ENCODE data around the gene CSH2. TPM values are rescaled to one million over a fixed set of nuclear protein-coding genes. Genes with fewer than 3 reads are reported as not detected.

The CSH2 gene
- total RNA-seq, 4 donors from 2014 or later = not detected

DNA sequence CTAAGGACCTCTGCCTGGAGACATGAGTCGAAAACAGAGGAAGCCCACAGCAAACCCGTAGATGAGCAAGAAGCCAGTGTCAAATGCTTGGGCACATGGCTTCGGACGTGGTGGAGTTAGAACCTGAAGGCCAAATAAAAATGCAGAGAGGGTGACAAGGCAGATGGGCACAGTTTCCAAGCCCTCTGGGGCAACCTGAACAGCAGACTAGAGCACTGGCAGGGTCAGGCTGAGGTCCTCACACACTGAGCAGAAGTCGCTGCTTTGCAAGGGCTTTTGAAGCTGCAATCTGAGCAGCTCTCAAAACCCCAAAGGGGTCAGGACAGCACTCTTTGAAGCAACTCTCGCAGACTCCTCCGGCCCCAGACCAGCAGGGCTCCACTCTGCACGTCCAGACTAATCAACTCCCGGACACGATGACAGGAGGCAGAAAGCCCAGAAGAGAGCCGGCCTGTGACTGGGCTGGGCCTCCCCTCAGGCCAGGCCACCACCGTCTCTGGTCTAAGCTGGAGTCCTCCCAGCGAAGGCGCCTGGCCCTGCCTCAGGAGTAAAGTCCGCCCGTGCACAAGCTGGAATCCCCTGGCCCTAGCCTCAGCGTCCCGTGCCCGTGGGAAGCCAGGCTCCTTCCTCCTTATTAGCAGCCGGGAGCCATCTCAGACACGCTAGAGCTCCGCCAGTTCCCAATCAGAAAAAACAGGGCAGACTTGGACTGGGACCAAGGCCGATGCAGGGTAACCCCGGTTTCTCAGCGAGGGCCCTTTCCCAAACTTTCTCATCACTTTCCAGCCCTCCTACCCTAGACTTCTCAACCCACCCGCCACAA is 31.9 kb downstream of the CSH2 start:
- Histone ChIP-seq H3K4me1 (peaks cover 8 to 62% (median 46%) of the 10 kb centered on the region in 4 donors), H3K36me3 (peaks cover 0 to 10% (median 0%) of the 10 kb centered on the region in 3 donors), H3K4me3 (peak overlapping the region; percentile 78 to 95 (median 88)), H3K27me3 (no peaks in the 10 kb centered on the region), H3K9me3 (no peaks in the 10 kb centered on the region), H3K27ac (peak overlapping the region; percentile 89 to 98 (median 94))
- WGBS, 2 donors = 2 to 5% methylated on average over 19 to 20 of the region's 26 CpGs
- peak in 1 of 2 donors; percentile 54 for DNase-seq (ENCODE audit: low spot score in 2 of 2)
- TF ChIP-seq, protein P1, sequence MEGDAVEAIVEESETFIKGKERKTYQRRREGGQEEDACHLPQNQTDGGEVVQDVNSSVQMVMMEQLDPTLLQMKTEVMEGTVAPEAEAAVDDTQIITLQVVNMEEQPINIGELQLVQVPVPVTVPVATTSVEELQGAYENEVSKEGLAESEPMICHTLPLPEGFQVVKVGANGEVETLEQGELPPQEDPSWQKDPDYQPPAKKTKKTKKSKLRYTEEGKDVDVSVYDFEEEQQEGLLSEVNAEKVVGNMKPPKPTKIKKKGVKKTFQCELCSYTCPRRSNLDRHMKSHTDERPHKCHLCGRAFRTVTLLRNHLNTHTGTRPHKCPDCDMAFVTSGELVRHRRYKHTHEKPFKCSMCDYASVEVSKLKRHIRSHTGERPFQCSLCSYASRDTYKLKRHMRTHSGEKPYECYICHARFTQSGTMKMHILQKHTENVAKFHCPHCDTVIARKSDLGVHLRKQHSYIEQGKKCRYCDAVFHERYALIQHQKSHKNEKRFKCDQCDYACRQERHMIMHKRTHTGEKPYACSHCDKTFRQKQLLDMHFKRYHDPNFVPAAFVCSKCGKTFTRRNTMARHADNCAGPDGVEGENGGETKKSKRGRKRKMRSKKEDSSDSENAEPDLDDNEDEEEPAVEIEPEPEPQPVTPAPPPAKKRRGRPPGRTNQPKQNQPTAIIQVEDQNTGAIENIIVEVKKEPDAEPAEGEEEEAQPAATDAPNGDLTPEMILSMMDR (IDR thresholded peaks at IDR 0.05) = no peak
- no peak for TF ChIP-seq POLR2A (IDR thresholded peaks at IDR 0.05)
- TF ChIP-seq EP300 (IDR thresholded peaks at IDR 0.05) = no peak

DNA sequence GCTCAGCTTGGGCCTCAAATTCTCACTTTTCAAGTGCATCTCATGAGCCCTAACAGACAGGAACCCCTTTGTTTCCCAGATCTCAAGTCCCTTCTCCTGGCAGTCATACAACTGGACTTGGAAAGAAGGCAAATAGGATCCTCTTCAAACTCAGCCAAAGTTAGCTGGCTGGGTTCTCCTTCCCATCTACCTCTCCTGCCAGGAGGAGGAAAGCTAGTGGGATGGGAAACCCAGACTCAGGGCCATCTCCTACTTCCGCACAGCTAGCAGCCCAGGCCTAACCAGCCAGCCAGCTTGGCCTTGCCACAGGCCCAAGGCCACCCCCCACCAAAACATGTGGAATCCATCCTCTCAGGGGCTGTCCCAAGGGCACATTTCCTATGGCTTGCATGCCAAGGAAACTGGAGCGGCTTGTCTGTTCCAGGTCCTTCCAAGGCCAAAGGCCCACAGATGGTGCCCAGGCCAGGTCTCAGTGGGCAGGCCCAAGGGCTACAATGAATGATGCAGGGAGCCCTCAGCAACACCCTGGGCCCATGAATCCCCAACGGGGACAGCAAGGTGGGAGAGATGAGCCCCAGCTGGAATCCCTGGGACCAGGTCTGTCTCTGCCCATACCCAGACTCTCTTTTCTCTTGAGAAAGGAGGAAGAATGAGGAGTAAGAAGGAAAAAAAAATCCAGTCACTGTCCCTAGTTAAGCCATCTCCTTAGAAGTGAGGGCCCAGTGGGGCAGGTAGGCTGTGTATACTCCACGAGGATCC is 32.7 kb downstream of the CSH2 start:
- Histone ChIP-seq H3K27me3 (no peaks in the 10 kb centered on the region), H3K4me3 (peak overlapping the region; percentile 78 to 95 (median 88)), H3K4me1 (peaks cover 8 to 63% (median 46%) of the 10 kb centered on the region in 4 donors), H3K27ac (peak overlapping the region; percentile 89 to 98 (median 94)), H3K36me3 (peaks cover 0 to 16% (median 4%) of the 10 kb centered on the region in 3 donors), H3K9me3 (no peaks in the 10 kb centered on the region)
- WGBS, 2 donors = 43 to 61% methylated on average over 4 of the region's 4 CpGs
- TF ChIP-seq EP300 (IDR thresholded peaks at IDR 0.05) (peak in 1 of 2 donors; percentile 32), POLR2A (IDR thresholded peaks at IDR 0.05) (peak in 1 of 2 donors; percentile 15)
- TF ChIP-seq, protein P1 (IDR thresholded peaks at IDR 0.05) = no peak
- peak in 1 of 2 donors; percentile 63 for DNase-seq (ENCODE audit: low spot score in 2 of 2)

DNA sequence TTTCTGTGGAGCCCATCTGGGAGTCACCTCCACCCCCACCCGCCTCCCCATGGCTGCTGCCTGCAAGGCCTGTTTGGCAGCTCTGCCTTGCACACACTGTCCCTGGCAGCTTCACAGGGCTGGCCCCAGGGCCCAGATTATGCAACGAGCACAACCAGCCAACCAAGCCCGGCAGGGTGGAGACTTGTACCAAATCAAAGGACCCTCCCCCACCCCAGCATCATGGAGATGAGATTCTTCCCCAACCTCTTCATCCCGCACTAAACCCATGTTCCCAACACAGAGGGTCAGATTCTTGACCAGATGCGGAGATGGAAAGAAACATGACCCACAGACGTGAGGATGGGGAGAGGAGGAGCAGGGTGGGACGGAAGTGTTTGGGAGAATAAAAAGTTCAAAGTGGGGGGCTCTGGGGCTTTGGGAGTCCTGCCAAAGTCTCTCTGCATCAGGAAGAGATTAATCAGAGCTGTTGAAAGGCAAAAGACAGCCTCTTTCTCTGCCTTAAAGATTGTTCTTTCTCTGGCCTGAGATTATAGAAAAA is 34.8 kb downstream of the CSH2 start:
- H3K9me3 ChIP-seq = no peaks in the 10 kb centered on the region
- H3K36me3 ChIP-seq = peaks cover 0 to 37% (median 15%) of the 10 kb centered on the region in 3 donors
- H3K4me1 ChIP-seq = peaks cover 8 to 68% (median 44%) of the 10 kb centered on the region in 4 donors
- DNase-seq (ENCODE audit: low spot score in 2 of 2) = peak; percentile 97 to 98
- peak overlapping the region; percentile 16 to 78 (median 22) for H3K4me3 ChIP-seq
- H3K27ac ChIP-seq = peak overlapping the region; percentile 89 to 98 (median 94)
- 12 to 17% methylated on average over 5 to 7 of the region's 7 CpGs for WGBS, 2 donors
- no peaks in the 10 kb centered on the region for H3K27me3 ChIP-seq
- TF ChIP-seq EP300 (IDR thresholded peaks at IDR 0.05) = peak; percentile 83 to 95
- TF ChIP-seq POLR2A (IDR thresholded peaks at IDR 0.05) = peak in 1 of 2 donors; percentile 66
- TF ChIP-seq, protein P1 (IDR thresholded peaks at IDR 0.05) = peak in 1 of 5 experiments; percentile 29

DNA sequence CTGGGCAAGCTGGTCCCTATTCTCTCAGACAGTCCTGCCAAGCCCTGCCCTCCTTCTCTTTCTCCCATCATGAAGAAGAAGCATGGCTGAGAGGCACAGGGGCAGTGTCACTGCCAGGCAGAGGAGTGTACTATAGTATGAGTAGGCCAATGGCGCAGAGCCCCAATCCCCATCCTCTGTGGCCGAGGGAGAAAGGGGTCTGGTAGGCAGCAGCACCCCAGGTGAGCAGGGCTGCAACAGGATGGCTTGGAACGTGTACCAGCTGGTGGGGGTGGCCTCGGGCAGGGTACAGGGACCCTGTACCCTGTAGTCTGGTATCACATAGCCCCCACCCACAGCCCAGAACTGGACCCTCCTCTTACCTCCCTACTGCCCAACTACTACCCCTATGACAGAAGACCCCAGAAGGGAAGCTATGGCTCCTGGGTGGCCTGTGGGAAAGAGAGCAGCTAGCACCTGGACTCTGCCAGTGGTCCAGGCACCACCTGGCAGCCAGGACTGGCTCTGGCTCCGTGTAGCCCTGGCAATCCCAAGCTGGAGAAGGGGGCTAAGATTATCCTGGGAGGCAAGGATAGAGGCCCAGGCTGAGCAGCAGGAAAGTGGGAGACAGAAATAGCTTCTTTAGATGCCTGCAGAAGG is 35.4 kb downstream of the CSH2 start:
- TF ChIP-seq POLR2A (IDR thresholded peaks at IDR 0.05) (no peak), EP300 (IDR thresholded peaks at IDR 0.05) (no peak)
- TF ChIP-seq, protein P1 (IDR thresholded peaks at IDR 0.05) = no peak
- Histone ChIP-seq H3K27me3 (no peaks in the 10 kb centered on the region), H3K4me1 (peaks cover 8 to 63% (median 43%) of the 10 kb centered on the region in 4 donors), H3K36me3 (peaks cover 0 to 43% (median 21%) of the 10 kb centered on the region in 3 donors), H3K4me3 (peak overlapping the region in 3 of 4 donors; percentile 3 to 78 (median 28)), H3K27ac (peak overlapping the region; percentile 89 to 98 (median 94)), H3K9me3 (no peaks in the 10 kb centered on the region)
- no peak for DNase-seq (ENCODE audit: low spot score in 2 of 2)
- WGBS, 2 donors = 57 to 82% methylated on average over 4 to 5 of the region's 5 CpGs

Measured in tibial nerve (tissue), 4 donors.